Keratinocyte (primary cell): ENCODE measurements around the gene RNF212B. TPM values are rescaled to one million over a fixed set of nuclear protein-coding genes. Genes with fewer than 3 reads are reported as not detected.

Experiments used
- DNase-seq: peaks from one replicate; pipeline ENCODE4 v3.0.0-alpha.2; 2011; ENCODE audit warnings: low read depth, missing footprints, low spot score
- FAIRE-seq: peaks from 2 replicates; lab custom pipeline; 2011; peaks lifted over from hg19 to GRCh38; lab: Jason Lieb, UNC
- H2AFZ ChIP-seq: 2 replicates; pipeline ENCODE4 v1.6.0; 2012; ENCODE audit warnings: low read length, control low read depth, inconsistent platforms; ENCODE audit not compliant: control insufficient read depth
- H3K27ac ChIP-seq: 2 replicates; pipeline ENCODE4 v1.5.1; 2011; ENCODE audit warnings: low read length; ENCODE audit not compliant: control insufficient read depth, insufficient read depth
- H3K27me3 ChIP-seq: 3 replicates; pipeline ENCODE4 v1.6.0; 2011; ENCODE audit warnings: low read length; ENCODE audit not compliant: control insufficient read depth, insufficient read depth; ENCODE audit errors: extremely low read depth
- H3K36me3 ChIP-seq, 2 experiments: 2 replicates in 1 of 2; 3 replicates in 1 of 2; pipeline ENCODE4 v1.5.1; 2011; ENCODE audit warnings: low read length in 2 of 2, mild to moderate bottlenecking in 1 of 2; ENCODE audit not compliant: control insufficient read depth in 2 of 2, insufficient read depth in 2 of 2; ENCODE audit errors: extremely low read depth in 1 of 2
- H3K4me1 ChIP-seq: 3 replicates; pipeline ENCODE4 v1.5.1; 2011; ENCODE audit warnings: low read length; ENCODE audit not compliant: control insufficient read depth, insufficient read depth; ENCODE audit errors: extremely low read depth
- H3K4me2 ChIP-seq: 3 replicates; pipeline ENCODE4 v1.6.0; 2011; ENCODE audit warnings: low read depth, low read length; ENCODE audit not compliant: control insufficient read depth, insufficient read depth; ENCODE audit errors: extremely low read depth
- H3K4me3 ChIP-seq, 3 experiments: fragments of 200-600 bp in 1 of 3; sonication (generic) in 1 of 3; 2 replicates in 2 of 3; 3 replicates in 1 of 3; pipeline ENCODE4 v1.5.1; 2011 to 2016; ENCODE audit warnings: low read length in 3 of 3, mild to moderate bottlenecking in 3 of 3, control low read depth in 2 of 3, inconsistent platforms in 1 of 3, low read depth in 1 of 3, mixed read lengths in 1 of 3, mixed run types in 1 of 3, moderate library complexity in 1 of 3; ENCODE audit not compliant: control insufficient read depth in 2 of 3, insufficient read depth in 2 of 3; ENCODE audit errors: extremely low read depth in 1 of 3
- H3K79me2 ChIP-seq: 2 replicates; pipeline ENCODE4 v1.6.0; 2012; ENCODE audit warnings: low read length; ENCODE audit not compliant: control insufficient read depth, insufficient read depth
- H3K9ac ChIP-seq: 3 replicates; pipeline ENCODE4 v1.6.0; 2011; ENCODE audit warnings: low read length; ENCODE audit not compliant: control insufficient read depth, insufficient read depth; ENCODE audit errors: extremely low read depth
- H3K9me1 ChIP-seq: 3 replicates; pipeline ENCODE4 v1.6.0; 2011; ENCODE audit warnings: low read length; ENCODE audit not compliant: control insufficient read depth, insufficient read depth; ENCODE audit errors: extremely low read depth
- H3K9me3 ChIP-seq: 2 replicates; pipeline ENCODE4 v1.5.1; 2012; ENCODE audit warnings: low read depth, low read length; ENCODE audit not compliant: control insufficient read depth
- H4K20me1 ChIP-seq: 3 replicates; pipeline ENCODE4 v1.6.0; 2011; ENCODE audit warnings: low read length; ENCODE audit not compliant: control insufficient read depth, insufficient read depth; ENCODE audit errors: extremely low read depth
- EZH2 ChIP-seq: IDR thresholded peaks from one replicate; pipeline ENCODE4 v1.6.1; 2012; ENCODE audit warnings: inconsistent platforms, mild to moderate bottlenecking, low read length, moderate library complexity
- dilution Hi-C: fragments of 300-500 bp; cut with MboI; formaldehyde crosslinking; loops from one replicate; pipeline ENCODE4 v1.7.0; 2020; ENCODE audit warnings: low sequenced_read_pairs; ENCODE audit not compliant: extremely low pct_ligation_motif_present
- polyA plus RNA-seq, 5 experiments: library from polyadenylated mRNA; depleted of rRNA in 3 of 5; stranded (reverse) in 3 of 5; stranded (forward) in 1 of 5; unstranded in 1 of 5; fragments of >200 nt; gene quantifications; 1 replicate in 1 of 5; 2 replicates in 3 of 5; 3 replicates in 1 of 5; pipeline versions ENCODE4 v1.2.1 to v1.2.3, GENCODE V29; 2011 to 2012; ENCODE audit warnings: missing spikeins in 2 of 5, low read depth in 1 of 5, low replicate concordance in 1 of 5
- TF ChIP-seq, protein P1 (sequence below), 3 experiments: IDR thresholded peaks in 1 of 3; conservative IDR thresholded peaks in 1 of 3; optimal IDR thresholded peaks in 1 of 3; 2 replicates in 2 of 3; 3 replicates in 1 of 3; pipeline versions ENCODE3 to v1.5.1; 2011; ENCODE audit warnings: low read length in 3 of 3, mild to moderate bottlenecking in 3 of 3, moderate library complexity in 2 of 3, control low read depth in 1 of 3, inconsistent platforms in 1 of 3; ENCODE audit not compliant: insufficient read depth in 2 of 3; ENCODE audit errors: extremely low read depth in 1 of 3

The RNF212B gene
- polyA plus RNA-seq, 1 donor (not counting 4 experiments of a cell fraction or from before 2014, with no cell fraction given): not detected

DNA sequence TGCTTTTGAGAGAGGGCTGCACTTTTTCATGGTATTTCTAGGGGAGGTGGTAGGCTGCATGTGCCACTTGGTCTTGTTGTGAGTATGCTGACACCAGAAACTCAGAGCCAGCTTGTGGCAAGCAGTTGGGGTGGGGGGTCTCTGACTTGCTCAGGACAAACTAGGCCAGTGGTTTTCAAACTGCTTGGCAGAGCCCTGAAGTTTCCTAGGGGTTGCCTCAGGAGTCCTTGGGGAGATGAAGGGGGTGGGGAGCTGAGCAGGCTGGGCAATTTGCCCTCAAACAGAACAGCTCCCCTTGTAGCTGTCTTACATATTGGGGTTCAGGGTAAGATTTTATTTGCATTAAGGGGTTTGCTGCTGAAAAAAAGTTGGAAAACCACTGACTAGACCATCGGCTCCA lies 72.8 kb downstream of the RNF212B start:
- TF ChIP-seq, protein P1, sequence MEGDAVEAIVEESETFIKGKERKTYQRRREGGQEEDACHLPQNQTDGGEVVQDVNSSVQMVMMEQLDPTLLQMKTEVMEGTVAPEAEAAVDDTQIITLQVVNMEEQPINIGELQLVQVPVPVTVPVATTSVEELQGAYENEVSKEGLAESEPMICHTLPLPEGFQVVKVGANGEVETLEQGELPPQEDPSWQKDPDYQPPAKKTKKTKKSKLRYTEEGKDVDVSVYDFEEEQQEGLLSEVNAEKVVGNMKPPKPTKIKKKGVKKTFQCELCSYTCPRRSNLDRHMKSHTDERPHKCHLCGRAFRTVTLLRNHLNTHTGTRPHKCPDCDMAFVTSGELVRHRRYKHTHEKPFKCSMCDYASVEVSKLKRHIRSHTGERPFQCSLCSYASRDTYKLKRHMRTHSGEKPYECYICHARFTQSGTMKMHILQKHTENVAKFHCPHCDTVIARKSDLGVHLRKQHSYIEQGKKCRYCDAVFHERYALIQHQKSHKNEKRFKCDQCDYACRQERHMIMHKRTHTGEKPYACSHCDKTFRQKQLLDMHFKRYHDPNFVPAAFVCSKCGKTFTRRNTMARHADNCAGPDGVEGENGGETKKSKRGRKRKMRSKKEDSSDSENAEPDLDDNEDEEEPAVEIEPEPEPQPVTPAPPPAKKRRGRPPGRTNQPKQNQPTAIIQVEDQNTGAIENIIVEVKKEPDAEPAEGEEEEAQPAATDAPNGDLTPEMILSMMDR (optimal IDR thresholded peaks at IDR 0.05 in 1 of 3, IDR thresholded peaks at IDR 0.05 in 1 of 3, conservative IDR thresholded peaks at IDR 0.05 in 1 of 3; ENCODE audit: extremely low read depth in 1 of 3, insufficient read depth in 2 of 3, low read length in 3 of 3): no peak
- TF ChIP-seq EZH2: no peak
- FAIRE-seq (no peak), DNase-seq (no peak)
- H3K4me2 ChIP-seq: peak overlapping the region; percentile 23
- dilution Hi-C loops: no loop called here
- no peaks in the 10 kb centered on the region for H3K27me3 ChIP-seq
- peaks cover 62% of the 10 kb centered on the region for H3K79me2 ChIP-seq
- no peak overlapping the region for H2AFZ ChIP-seq
- H3K9me1 ChIP-seq: peaks cover 4% of the 10 kb centered on the region
- H3K4me1 ChIP-seq: peaks cover 34% of the 10 kb centered on the region
- H4K20me1 ChIP-seq: peaks cover 5% of the 10 kb centered on the region
- H3K4me3 ChIP-seq: no peak overlapping the region
- no peak overlapping the region for H3K27ac ChIP-seq
- peaks cover 27 to 34% of the 10 kb centered on the region in 2 experiments for H3K36me3 ChIP-seq
- H3K9me3 ChIP-seq: no peaks in the 10 kb centered on the region
- H3K9ac ChIP-seq: no peak overlapping the region

DNA sequence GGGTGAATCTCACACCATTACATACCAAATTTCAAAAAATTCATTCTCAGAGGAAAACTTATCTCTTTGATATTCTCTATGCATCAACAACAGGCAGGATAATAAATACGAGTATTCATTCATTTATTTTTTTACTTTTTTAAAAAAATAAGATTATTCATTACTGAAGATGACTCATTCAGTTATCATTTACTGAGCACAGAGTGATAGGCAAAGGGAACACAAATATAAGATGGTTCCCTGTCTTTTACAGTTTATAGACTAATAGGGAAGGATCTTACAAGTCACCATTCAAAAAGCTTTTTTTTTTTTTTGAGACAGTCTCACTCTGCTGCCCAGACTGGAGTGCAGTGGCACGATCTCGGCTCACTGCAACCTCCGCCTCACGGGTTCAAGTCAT lies 78.6 kb downstream of the RNF212B start:
- FAIRE-seq (no peak), DNase-seq (no peak)
- H3K27ac ChIP-seq: no peak overlapping the region
- TF ChIP-seq, protein P1 (optimal IDR thresholded peaks at IDR 0.05 in 1 of 3, IDR thresholded peaks at IDR 0.05 in 1 of 3, conservative IDR thresholded peaks at IDR 0.05 in 1 of 3; ENCODE audit: extremely low read depth in 1 of 3, insufficient read depth in 2 of 3, low read length in 3 of 3): no peak
- TF ChIP-seq EZH2: no peak
- H3K9me3 ChIP-seq: no peaks in the 10 kb centered on the region
- no peaks in the 10 kb centered on the region for H3K27me3 ChIP-seq
- H3K4me2 ChIP-seq: no peak overlapping the region
- H3K9me1 ChIP-seq: no peaks in the 10 kb centered on the region
- dilution Hi-C loops: no loop called here
- H3K4me1 ChIP-seq: peaks cover 7% of the 10 kb centered on the region
- H3K9ac ChIP-seq: no peak overlapping the region
- no peak overlapping the region for H3K4me3 ChIP-seq
- peaks cover 18% of the 10 kb centered on the region for H3K79me2 ChIP-seq
- H2AFZ ChIP-seq: no peak overlapping the region
- no peaks in the 10 kb centered on the region for H4K20me1 ChIP-seq
- H3K36me3 ChIP-seq: peaks cover 11 to 12% of the 10 kb centered on the region in 2 experiments
